ENCODE measurements around the gene ATXN7. TPM values are rescaled to one million over a fixed set of nuclear protein-coding genes. Genes with fewer than 3 reads are reported as not detected.
A peak's percentile ranks its signal among the peaks of the same experiment; 100 is the strongest.

The ATXN7 gene
- total RNA-seq, 1 experiment from 2014 or later = 3.6 TPM

DNA sequence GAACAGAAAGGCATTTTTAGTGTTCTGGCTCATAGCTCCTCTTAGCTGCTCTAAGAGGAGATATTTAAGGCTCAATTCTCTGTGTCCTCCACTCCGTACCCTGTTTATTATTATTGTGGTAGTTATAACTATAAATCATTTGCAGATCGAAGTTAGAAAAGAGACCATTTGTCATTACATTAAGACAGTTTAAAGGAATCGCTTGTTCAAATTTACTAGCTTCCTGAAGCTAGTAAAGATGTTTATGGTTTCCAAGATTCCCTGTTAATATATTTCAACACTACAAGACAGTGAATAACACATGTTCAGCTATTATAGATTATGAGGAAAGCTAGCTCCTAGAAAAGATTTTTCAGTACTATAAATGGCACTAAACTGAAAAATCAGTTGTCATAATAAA, 12.6 kb downstream of the ATXN7 start:
- Histone ChIP-seq H3K9ac (ENCODE audit: low read length) (no peak overlapping the region), H3K27me3 (ENCODE audit: low read length) (no peaks in the 10 kb centered on the region), H3K79me2 (ENCODE audit: low read length) (peaks cover 40% of the 10 kb centered on the region), H3K36me3 (ENCODE audit: low read depth, low read length) (no peaks in the 10 kb centered on the region), H3K4me3 (ENCODE audit: low read length) (no peak overlapping the region), H2AFZ (ENCODE audit: low read length) (no peak overlapping the region), H3K9me3 (ENCODE audit: low read length) (no peaks in the 10 kb centered on the region), H3K4me1 (ENCODE audit: insufficient read depth, low read length) (peaks cover 11% of the 10 kb centered on the region), H3K9me2 (replicated peaks; ENCODE audit: low read length) (no peaks in the 10 kb centered on the region), H4K20me1 (ENCODE audit: low read length) (no peaks in the 10 kb centered on the region), H3K4me2 (ENCODE audit: low read length) (no peak overlapping the region), H3F3A (ENCODE audit: low read length, unreplicated experiment) (no peaks in the 10 kb centered on the region), H3K27ac (ENCODE audit: low read length) (no peak overlapping the region)
- TF ChIP-seq EZH2phosphoT487 (IDR thresholded peaks at IDR 0.05; ENCODE audit: borderline replicate concordance, low read length) = no peak
- TF ChIP-seq EZH2 (IDR thresholded peaks at IDR 0.05; ENCODE audit: low read length, unreplicated experiment) = no peak
- TF ChIP-seq CTCF (conservative IDR thresholded peaks at IDR 0.05; ENCODE audit: low read depth, low read length) = no peak
- ChIA-PET CTCF (no interaction called here), POLR2A (ENCODE audit: unreplicated experiment) (interaction anchor here (0.6 kb wide), 1 partner anchor 19 kb away, joined by 19 read pairs; no protein-coding TSS in a partner anchor)
- no peak for ATAC-seq
- intact Hi-C loops (cut with micrococcal nuclease) = no loop called here
- BruUV-seq (replicated peaks) = no TSS peak
- no peak for DNase-seq

DNA sequence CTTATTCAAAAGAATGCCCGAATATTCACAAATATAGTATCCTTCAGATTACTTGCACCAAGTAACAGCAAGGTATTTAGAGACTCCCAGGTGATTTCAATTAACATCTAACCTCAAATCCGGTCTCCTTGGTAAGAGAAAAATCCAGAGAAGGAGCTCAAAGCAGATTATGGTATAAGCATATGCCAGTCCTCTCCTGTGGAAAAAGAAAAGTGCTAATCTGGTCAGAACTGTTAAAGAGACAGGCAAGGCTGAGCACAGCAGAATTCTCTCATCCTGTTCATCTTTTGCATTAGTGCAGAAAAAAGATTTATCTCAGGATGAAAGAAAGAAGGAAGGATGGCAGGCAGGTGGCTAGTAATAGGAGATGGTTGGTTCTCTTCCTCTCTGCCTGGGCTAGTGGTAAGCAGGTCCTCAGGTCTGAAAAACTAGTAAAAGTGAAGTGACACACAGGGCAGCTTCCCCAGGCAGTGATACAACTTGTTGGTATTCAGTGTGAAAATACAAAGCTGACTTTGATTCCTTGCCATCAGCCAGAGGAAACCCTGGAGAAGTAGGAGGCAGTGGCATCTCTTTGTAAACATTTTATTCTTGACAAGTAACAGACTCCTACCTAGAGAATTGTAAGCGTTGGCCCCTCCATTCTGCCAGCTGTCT, 14.2 kb downstream of the ATXN7 start:
- POLR2A ChIA-PET (ENCODE audit: unreplicated experiment) = no interaction called here
- no peak for TF ChIP-seq EZH2phosphoT487 (IDR thresholded peaks at IDR 0.05; ENCODE audit: borderline replicate concordance, low read length)
- no peak for TF ChIP-seq CTCF (conservative IDR thresholded peaks at IDR 0.05; ENCODE audit: low read depth, low read length)
- TF ChIP-seq EZH2 (IDR thresholded peaks at IDR 0.05; ENCODE audit: low read length, unreplicated experiment) = no peak
- H3K36me3 ChIP-seq (ENCODE audit: low read depth, low read length) = no peaks in the 10 kb centered on the region
- H3K4me2 ChIP-seq (ENCODE audit: low read length) = no peak overlapping the region
- no peak overlapping the region for H3K27ac ChIP-seq (ENCODE audit: low read length)
- H3K79me2 ChIP-seq (ENCODE audit: low read length) = peaks cover 36% of the 10 kb centered on the region
- no peaks in the 10 kb centered on the region for H3K9me2 ChIP-seq (replicated peaks; ENCODE audit: low read length)
- CTCF ChIA-PET = no interaction called here
- H3K4me1 ChIP-seq (ENCODE audit: insufficient read depth, low read length) = peaks cover 3% of the 10 kb centered on the region
- no peak overlapping the region for H3K9ac ChIP-seq (ENCODE audit: low read length)
- DNase-seq = no peak
- no TSS peak for BruUV-seq (replicated peaks)
- peak; percentile 79 for ATAC-seq
- no peaks in the 10 kb centered on the region for H4K20me1 ChIP-seq (ENCODE audit: low read length)
- H3K27me3 ChIP-seq (ENCODE audit: low read length) = no peaks in the 10 kb centered on the region
- no peak overlapping the region for H2AFZ ChIP-seq (ENCODE audit: low read length)
- intact Hi-C loops (cut with micrococcal nuclease) = no loop called here
- H3K4me3 ChIP-seq (ENCODE audit: low read length) = no peak overlapping the region
- H3F3A ChIP-seq (ENCODE audit: low read length, unreplicated experiment) = no peaks in the 10 kb centered on the region
- H3K9me3 ChIP-seq (ENCODE audit: low read length) = no peaks in the 10 kb centered on the region

DNA sequence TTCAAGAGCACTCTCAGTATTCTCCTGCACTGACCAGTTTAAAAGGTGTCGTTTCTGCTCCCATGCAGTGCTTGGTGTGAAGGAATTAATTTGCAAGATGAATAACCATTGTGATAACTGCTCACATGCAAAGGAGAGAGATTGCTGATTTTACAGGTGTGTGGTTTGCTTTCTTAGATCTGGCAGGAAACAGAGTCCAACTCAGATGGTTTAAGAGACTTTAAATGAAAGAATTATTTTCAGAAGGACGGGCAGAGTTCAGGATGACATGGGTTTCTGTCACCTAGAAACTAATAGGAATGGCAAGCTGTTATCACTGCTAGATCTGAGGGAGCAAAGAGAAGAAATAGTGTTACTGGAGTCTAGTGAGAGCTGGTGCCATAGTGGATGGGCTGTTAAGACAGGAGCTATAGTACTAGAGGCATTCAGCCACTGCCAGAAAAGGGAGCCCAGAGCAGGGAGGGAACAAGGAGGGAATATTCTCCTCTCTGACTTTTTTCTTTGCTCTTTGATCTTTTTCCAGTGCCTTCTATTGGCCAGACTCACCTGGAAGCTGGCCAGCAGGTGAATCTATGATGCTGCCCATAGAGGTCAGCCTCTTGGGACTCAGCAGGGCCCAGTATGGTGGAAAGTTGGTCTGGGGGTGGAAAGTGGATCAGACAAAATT, 14.9 kb downstream of the ATXN7 start:
- H3K4me3 ChIP-seq (ENCODE audit: low read length) = no peak overlapping the region
- H3K27me3 ChIP-seq (ENCODE audit: low read length) = no peaks in the 10 kb centered on the region
- H3F3A ChIP-seq (ENCODE audit: low read length, unreplicated experiment) = no peaks in the 10 kb centered on the region
- no peak for DNase-seq
- no peak overlapping the region for H3K27ac ChIP-seq (ENCODE audit: low read length)
- H3K4me2 ChIP-seq (ENCODE audit: low read length) = no peak overlapping the region
- CTCF ChIA-PET = no interaction called here
- no peaks in the 10 kb centered on the region for H3K36me3 ChIP-seq (ENCODE audit: low read depth, low read length)
- no peaks in the 10 kb centered on the region for H4K20me1 ChIP-seq (ENCODE audit: low read length)
- intact Hi-C loops (cut with micrococcal nuclease) = no loop called here
- no peak overlapping the region for H2AFZ ChIP-seq (ENCODE audit: low read length)
- no peak overlapping the region for H3K9ac ChIP-seq (ENCODE audit: low read length)
- no peak for TF ChIP-seq EZH2phosphoT487 (IDR thresholded peaks at IDR 0.05; ENCODE audit: borderline replicate concordance, low read length)
- TF ChIP-seq EZH2 (IDR thresholded peaks at IDR 0.05; ENCODE audit: low read length, unreplicated experiment) = no peak
- TF ChIP-seq CTCF (conservative IDR thresholded peaks at IDR 0.05; ENCODE audit: low read depth, low read length) = no peak
- no peak for ATAC-seq
- no peaks in the 10 kb centered on the region for H3K9me3 ChIP-seq (ENCODE audit: low read length)
- no peaks in the 10 kb centered on the region for H3K4me1 ChIP-seq (ENCODE audit: insufficient read depth, low read length)
- POLR2A ChIA-PET (ENCODE audit: unreplicated experiment) = no interaction called here
- BruUV-seq (replicated peaks) = no TSS peak
- H3K79me2 ChIP-seq (ENCODE audit: low read length) = peaks cover 29% of the 10 kb centered on the region
- H3K9me2 ChIP-seq (replicated peaks; ENCODE audit: low read length) = no peaks in the 10 kb centered on the region
